CD4-positive, alpha-beta T cell treated with Interleukin-15 for 4 hours (primary cell): ENCODE data around the gene SULT4A1.
A peak's percentile ranks its signal among the peaks of the same experiment; 100 is the strongest.
"Not testable (repeated sequence)": the region's sequence is repeated elsewhere in the genome, so short reads cannot be mapped to it uniquely, and the experiment has no call there.

ENCODE experiments used
- DNase-seq: peaks from one replicate; pipeline ENCODE4 v3.0.0-alpha.2; 2020; ENCODE audit warnings: low spot score

The SULT4A1 gene

GRCh38 chr22:43862074-43862881 lies at the start of gene SULT4A1:
Gene SULT4A1, minus strand, starts transcription at chr22:43862513. Its CDS starts 131 bp downstream, at chr22:43862382.
- no peak for DNase-seq

DNA sequence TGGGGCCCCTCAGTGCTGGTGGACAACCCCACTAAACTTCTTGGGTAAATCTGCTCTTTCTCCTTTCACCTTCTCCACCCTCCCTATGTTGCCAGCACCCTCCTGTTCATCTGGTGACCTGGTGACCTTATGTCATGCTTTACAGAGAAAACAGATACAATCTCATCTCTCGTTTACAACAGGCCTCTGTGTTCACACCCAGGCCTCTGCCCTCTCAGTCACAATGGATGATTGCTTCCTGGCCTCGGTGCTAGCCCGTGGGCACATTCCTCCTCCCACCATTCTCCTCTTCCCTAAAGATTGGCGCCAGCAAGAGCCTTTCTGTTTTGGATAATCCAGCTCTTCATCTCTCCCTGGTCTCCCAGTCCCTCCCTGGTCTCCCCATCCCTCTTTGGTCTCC lies 49.0 kb upstream of the SULT4A1 start:
- no peak for DNase-seq

GRCh38 chr22:43910178-43910695 lies 47.9 kb upstream of the SULT4A1 start:
- DNase-seq, result no peak

GRCh38 chr22:43909708-43910107 lies 47.4 kb upstream of the SULT4A1 start:
- DNase-seq, result no peak

DNA sequence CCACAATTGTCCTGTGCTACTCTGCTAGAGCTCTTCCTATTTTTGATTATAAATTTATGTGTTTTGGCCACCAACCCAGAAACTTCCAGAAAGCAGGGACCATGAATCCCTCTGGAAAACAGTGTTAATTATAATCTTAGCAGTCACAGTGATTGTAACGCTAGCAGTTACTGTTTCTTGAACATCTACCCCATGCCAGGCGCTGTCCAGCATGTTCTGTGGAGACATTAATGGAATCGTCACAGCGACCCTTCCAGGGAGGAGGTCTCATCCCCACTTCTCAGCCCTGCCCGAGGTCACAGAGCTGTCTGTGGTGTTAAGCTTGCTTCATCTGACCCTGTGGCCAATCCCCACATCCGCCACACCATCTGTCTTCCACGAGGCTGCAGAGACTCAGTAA lies 43.4 kb upstream of the SULT4A1 start:
- DNase-seq, result no peak

- peak; percentile 43 for DNase-seq
Measured at GRCh38 chr22:43904412-43904811, 42.1 kb upstream of the SULT4A1 start.

DNA sequence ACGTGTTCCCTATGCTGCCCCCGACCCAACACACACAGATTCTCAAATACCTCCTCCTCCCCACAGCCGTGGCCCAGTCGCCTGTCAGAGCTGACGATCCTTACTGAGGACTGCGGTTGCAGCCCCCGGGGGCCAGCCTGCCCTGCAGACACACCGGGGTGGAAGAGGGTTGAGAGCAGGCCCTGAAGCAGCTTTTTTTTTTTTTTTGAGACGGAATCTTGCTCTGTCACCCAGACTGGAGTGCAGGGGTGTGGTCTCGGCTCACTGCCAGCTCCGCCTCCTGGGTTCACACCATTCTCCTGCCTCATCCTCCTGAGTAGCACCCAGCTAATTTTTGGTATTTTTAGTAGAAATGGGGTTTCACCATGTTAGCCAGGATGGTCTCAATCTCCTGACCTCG lies 40.7 kb upstream of the SULT4A1 start:
- DNase-seq, result not testable (repeated sequence)

GRCh38 chr22:43901976-43902643 lies 39.8 kb upstream of the SULT4A1 start:
- no peak for DNase-seq

- DNase-seq, result no peak
Measured at GRCh38 chr22:43900206-43900605, 37.9 kb upstream of the SULT4A1 start.

- DNase-seq, result no peak
Measured at GRCh38 chr22:43897751-43898261, 35.5 kb upstream of the SULT4A1 start.

- no peak for DNase-seq
Measured at GRCh38 chr22:43895986-43896645, 33.8 kb upstream of the SULT4A1 start.

DNA sequence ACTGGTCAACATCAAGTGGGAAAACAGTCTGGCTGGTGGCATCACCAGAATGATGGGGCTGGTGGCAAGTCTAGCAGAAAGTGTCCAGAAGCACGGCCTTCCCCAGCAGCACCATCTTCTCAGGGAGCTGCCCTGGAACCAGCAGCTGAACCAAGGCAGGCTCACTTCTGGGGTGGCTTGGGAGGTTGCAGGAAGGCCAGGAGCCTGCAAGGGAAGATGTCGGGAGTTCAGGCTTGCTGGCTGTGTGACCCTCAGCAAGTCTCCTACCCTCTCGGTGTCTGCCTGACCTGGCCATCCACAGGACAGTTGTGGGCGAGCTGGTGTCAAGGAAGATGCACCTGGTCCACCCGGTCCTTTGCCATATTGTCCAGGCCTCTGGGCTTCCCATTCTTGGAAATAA lies 31.8 kb upstream of the SULT4A1 start:
- no peak for DNase-seq

GRCh38 chr22:43893266-43893665 lies 31.0 kb upstream of the SULT4A1 start:
- no peak for DNase-seq

DNA sequence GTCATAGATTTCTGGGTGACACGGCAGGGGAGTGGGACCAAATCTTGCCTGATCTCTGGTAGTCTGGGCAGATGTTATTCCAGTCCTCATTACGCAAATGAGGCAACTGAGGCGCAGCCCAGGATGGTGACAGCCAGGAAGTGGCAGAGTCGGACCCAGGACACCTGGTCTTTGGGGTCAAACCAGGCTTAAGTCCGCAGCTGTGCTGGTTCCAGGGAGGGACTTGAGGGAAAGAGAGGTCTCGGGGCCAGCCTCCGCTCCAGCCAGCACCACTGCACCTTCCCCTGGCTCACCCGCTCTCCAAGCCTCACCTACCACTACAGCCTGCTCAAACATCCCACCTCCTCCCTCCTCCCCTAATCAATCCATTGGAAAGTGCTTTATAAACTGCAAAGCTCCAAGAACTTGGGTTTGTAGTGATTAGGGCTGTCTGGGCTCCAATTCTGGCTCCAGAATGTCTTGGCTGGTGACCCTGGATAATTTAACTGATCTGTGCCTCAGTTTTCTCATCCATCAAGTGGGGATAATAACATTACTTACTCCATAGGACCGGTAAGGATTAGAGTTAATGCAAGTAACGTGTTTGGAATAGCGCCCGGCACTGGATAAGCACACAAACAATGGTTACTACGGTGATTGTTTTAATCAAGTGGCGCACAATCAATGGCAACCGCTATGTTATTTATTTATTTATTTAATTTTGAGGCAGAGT lies 30.0 kb upstream of the SULT4A1 start:
- DNase-seq, result no peak

GRCh38 chr22:43891360-43892182 lies 29.3 kb upstream of the SULT4A1 start, which contains the start of gene PNPLA5:
Gene PNPLA5, minus strand, starts transcription at chr22:43892013. Its CDS starts 133 bp downstream, at chr22:43891880.
- DNase-seq, result no peak

- DNase-seq, result no peak
Measured at GRCh38 chr22:43890901-43891331, 28.6 kb upstream of the SULT4A1 start.

DNA sequence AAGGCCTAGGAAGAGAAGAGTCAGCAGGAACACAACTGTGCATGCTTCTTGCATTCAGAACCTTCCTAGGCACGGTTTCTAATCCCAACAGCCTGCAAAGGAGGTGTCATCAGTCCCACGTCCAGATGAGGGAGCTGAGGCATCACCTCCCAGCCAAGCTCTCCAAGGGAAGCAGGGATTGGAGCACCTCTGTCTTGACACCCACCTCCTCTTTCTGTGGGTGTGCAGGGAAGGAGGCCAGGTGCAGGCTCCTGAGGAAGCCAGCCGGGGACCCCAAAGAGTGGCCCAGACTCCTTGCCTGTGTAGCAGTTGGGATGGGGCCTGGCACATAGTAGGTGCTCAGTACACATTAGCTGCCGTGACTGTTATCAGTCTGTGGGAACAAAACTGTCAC lies 27.5 kb upstream of the SULT4A1 start:
- no peak for DNase-seq

- DNase-seq, result no peak
Measured at GRCh38 chr22:43889201-43889859, 27.0 kb upstream of the SULT4A1 start.

DNA sequence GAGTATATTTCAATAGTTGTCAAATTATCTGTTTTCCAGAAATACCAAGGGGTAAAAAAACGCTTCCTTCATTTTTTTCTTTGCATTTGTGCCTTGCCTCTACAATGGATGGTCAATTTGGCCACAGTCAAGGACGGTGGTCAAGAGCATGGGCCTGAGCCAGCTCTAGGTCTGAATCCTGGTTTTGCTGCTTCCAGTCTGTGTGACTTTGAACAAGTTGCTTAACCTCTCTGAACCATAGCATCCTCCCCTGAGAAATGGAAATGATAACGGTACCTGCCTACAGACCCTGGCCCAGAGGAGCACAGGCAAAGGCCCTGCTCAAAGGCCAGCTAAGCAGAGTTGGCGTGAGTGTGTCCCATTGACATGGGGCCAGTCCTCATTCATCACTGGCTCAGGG lies 26.4 kb upstream of the SULT4A1 start:
- no peak for DNase-seq

GRCh38 chr22:43887391-43887790 lies 25.1 kb upstream of the SULT4A1 start:
- DNase-seq, result no peak
